HEK293 (cell line): ENCODE data around the gene FABP7.

Experiments
- GLI2 ChIP-seq: fragments of 450-650 bp; formaldehyde crosslinking; IDR thresholded peaks from 2 replicates; pipeline ENCODE4; 2017; ENCODE audit warnings: missing biosample characterization, missing genetic modification characterization, low read depth, borderline replicate concordance
- HOXC10 ChIP-seq: sonication (generic); formaldehyde crosslinking; IDR thresholded peaks from 2 replicates; pipeline ENCODE4 v1.8.1; 2023; ENCODE audit warnings: mild to moderate bottlenecking, missing genetic modification reagents
- KLF9 ChIP-seq: fragments of 450-650 bp; formaldehyde crosslinking; IDR thresholded peaks from 2 replicates; pipeline ENCODE4 v1.5.1; 2016; ENCODE audit warnings: missing biosample characterization, missing genetic modification characterization, low read depth
- MYNN ChIP-seq: fragments of 450-650 bp; formaldehyde crosslinking; IDR thresholded peaks from 2 replicates; pipeline ENCODE4 v1.5.1; 2016; ENCODE audit warnings: missing biosample characterization, missing genetic modification characterization, borderline replicate concordance
- SALL2 ChIP-seq: fragments of 450-650 bp; formaldehyde crosslinking; IDR thresholded peaks from 2 replicates; pipeline ENCODE4 v1.5.0; 2017; ENCODE audit warnings: missing biosample characterization, mild to moderate bottlenecking, missing genetic modification characterization, borderline replicate concordance
- ZBTB1 ChIP-seq: fragments of 450-650 bp; formaldehyde crosslinking; IDR thresholded peaks from 2 replicates; pipeline ENCODE4 v1.5.1; 2016; ENCODE audit warnings: missing biosample characterization, missing genetic modification characterization
- ZBTB21 ChIP-seq: fragments of 450-650 bp; formaldehyde crosslinking; IDR thresholded peaks from 2 replicates; pipeline ENCODE4 v1.5.1; 2017; ENCODE audit warnings: missing biosample characterization, missing genetic modification characterization
- ZBTB7A ChIP-seq: fragments of 450-650 bp; formaldehyde crosslinking; IDR thresholded peaks from 2 replicates; pipeline ENCODE4 v1.5.1; 2016; ENCODE audit warnings: low read depth, missing biosample characterization, missing genetic modification characterization
- ZNF223 ChIP-seq: fragments of 450-650 bp; formaldehyde crosslinking; IDR thresholded peaks from 2 replicates; pipeline ENCODE4 v1.5.1; 2016; ENCODE audit warnings: missing biosample characterization, missing genetic modification characterization
- ZNF302 ChIP-seq: fragments of 450-650 bp; formaldehyde crosslinking; IDR thresholded peaks from 2 replicates; pipeline ENCODE4 v1.5.1; 2016; ENCODE audit warnings: missing biosample characterization, missing genetic modification characterization, low read depth
- ZNF311 ChIP-seq: fragments of 450-650 bp; formaldehyde crosslinking; IDR thresholded peaks from 2 replicates; pipeline ENCODE4 v1.5.1; 2017; ENCODE audit warnings: missing biosample characterization, missing genetic modification characterization, borderline replicate concordance
- ZNF621 ChIP-seq: fragments of 450-650 bp; formaldehyde crosslinking; IDR thresholded peaks from 2 replicates; pipeline ENCODE4 v1.5.1; 2017; ENCODE audit warnings: missing biosample characterization, missing genetic modification characterization
- ZNF623 ChIP-seq: fragments of 450-650 bp; formaldehyde crosslinking; IDR thresholded peaks from 2 replicates; pipeline ENCODE4 v1.5.1; 2016; ENCODE audit warnings: missing biosample characterization, missing genetic modification characterization
- ZNF658 ChIP-seq: fragments of 450-650 bp; formaldehyde crosslinking; IDR thresholded peaks from 2 replicates; pipeline ENCODE4; 2016; ENCODE audit warnings: missing biosample characterization, missing genetic modification characterization
- ZNF76 ChIP-seq: fragments of 450-650 bp; formaldehyde crosslinking; IDR thresholded peaks from 2 replicates; pipeline ENCODE4; 2016; ENCODE audit warnings: low read depth, missing biosample characterization, missing genetic modification characterization, borderline replicate concordance
- ZNF830 ChIP-seq: fragments of 450-650 bp; IDR thresholded peaks from 2 replicates; pipeline ENCODE4 v1.5.0; 2018; ENCODE audit warnings: missing biosample characterization, missing genetic modification characterization, low read depth, mild to moderate bottlenecking, moderate library complexity
- ZXDB ChIP-seq: fragments of 450-650 bp; formaldehyde crosslinking; IDR thresholded peaks from 2 replicates; pipeline ENCODE4 v1.5.1; 2016; ENCODE audit warnings: missing biosample characterization, missing genetic modification characterization
- TF ChIP-seq, protein P1 (sequence below): fragments of 450-650 bp; formaldehyde crosslinking; IDR thresholded peaks from 2 replicates; pipeline ENCODE4 v1.5.1; 2016; ENCODE audit warnings: missing biosample characterization, missing genetic modification characterization
- TF ChIP-seq, protein P2 (sequence below): fragments of 450-650 bp; formaldehyde crosslinking; IDR thresholded peaks from 2 replicates; pipeline ENCODE4 v1.5.1; 2016; ENCODE audit warnings: missing biosample characterization, missing genetic modification characterization, borderline replicate concordance
- TF ChIP-seq, protein P3 (sequence below): IDR thresholded peaks from 2 replicates; pipeline ENCODE4 v1.6.1; 2011; ENCODE audit warnings: mild to moderate bottlenecking, low read depth, low read length, borderline replicate concordance
- TF ChIP-seq, protein P4 (sequence below): fragments of 450-650 bp; IDR thresholded peaks from 2 replicates; pipeline ENCODE4 v1.5.1; 2018; ENCODE audit warnings: missing biosample characterization, missing genetic modification characterization
- TF ChIP-seq, protein P5 (sequence below): fragments of 450-650 bp; formaldehyde crosslinking; IDR thresholded peaks from 2 replicates; pipeline ENCODE4 v1.5.0; 2017; ENCODE audit warnings: missing biosample characterization, missing genetic modification characterization, borderline replicate concordance
- TF ChIP-seq, protein P6 (sequence below): fragments of 450-650 bp; formaldehyde crosslinking; IDR thresholded peaks from 2 replicates; pipeline ENCODE4 v1.5.1; 2017; ENCODE audit warnings: missing biosample characterization, missing genetic modification characterization
- TF ChIP-seq, protein P7 (sequence below): fragments of 450-650 bp; formaldehyde crosslinking; IDR thresholded peaks from 2 replicates; pipeline ENCODE4 v1.5.1; 2017; ENCODE audit warnings: missing biosample characterization, missing genetic modification characterization

FABP7 gene

DNA sequence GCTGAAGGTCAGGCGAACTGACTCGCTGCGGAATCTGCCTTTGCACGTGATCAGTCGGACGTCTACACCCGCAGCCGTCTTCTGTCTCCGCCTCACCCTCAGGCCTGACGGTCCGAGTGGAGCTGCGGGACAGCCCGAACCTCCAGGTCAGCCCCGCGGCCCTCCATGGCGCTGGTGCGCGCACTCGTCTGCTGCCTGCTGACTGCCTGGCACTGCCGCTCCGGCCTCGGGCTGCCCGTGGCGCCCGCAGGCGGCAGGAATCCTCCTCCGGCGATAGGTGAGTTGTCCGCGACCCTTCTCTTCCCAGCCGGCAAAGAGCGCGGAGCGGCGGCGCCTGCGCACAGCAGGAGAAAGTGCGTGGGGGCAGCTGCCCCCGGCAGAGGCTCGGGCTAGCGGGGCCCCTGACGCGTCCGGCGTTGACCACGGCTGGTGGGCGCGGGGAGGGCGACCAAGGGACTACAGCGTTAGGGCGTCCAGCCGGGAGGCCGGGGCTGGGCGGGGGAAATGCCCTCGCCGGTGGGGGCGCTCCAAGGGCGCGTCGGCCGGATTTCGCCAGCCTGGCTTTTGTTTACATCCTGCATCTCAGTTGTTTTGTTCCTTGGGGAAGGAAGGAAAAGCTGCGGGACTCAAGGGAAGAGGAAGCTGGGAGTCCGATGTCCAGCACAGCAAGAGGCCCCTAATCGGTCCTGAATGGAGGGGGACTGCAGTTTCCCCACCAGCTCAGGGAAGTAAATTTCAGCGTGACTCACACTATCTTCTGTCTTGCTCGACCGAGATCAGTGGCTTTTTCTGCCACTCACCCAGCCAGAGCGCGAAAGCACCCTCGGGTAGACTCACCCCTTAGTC, 9.9 kb downstream of the FABP7 start, which contains the start of gene SMPDL3A (continued):
- TF ChIP-seq ZNF623 (tag by site-specific recombination), result no peak
- TF ChIP-seq ZNF223, result no peak
- TF ChIP-seq, protein P1, sequence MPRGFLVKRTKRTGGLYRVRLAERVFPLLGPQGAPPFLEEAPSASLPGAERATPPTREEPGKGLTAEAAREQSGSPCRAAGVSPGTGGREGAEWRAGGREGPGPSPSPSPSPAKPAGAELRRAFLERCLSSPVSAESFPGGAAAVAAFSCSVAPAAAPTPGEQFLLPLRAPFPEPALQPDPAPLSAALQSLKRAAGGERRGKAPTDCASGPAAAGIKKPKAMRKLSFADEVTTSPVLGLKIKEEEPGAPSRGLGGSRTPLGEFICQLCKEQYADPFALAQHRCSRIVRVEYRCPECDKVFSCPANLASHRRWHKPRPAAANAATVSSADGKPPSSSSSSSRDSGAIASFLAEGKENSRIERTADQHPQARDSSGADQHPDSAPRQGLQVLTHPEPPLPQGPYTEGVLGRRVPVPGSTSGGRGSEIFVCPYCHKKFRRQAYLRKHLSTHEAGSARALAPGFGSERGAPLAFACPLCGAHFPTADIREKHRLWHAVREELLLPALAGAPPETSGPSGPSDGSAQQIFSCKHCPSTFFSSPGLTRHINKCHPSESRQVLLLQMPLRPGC (tag by site-specific recombination), result peak; percentile 69; the same call in 1 of the 2 replicates
- TF ChIP-seq ZNF658, result no peak
- no peak for TF ChIP-seq ZNF621 (tag by site-specific recombination)
- TF ChIP-seq ZNF302, result no peak
- TF ChIP-seq ZBTB21 (tag by site-specific recombination), result no peak
- peak; percentile 93; the same call in 1 of the 2 replicates for TF ChIP-seq HOXC10 (CRISPR knock-in tag)
- no peak for TF ChIP-seq GLI2 (tag by site-specific recombination)
- no peak for TF ChIP-seq SALL2 (tag by site-specific recombination)
- TF ChIP-seq, protein P2, sequence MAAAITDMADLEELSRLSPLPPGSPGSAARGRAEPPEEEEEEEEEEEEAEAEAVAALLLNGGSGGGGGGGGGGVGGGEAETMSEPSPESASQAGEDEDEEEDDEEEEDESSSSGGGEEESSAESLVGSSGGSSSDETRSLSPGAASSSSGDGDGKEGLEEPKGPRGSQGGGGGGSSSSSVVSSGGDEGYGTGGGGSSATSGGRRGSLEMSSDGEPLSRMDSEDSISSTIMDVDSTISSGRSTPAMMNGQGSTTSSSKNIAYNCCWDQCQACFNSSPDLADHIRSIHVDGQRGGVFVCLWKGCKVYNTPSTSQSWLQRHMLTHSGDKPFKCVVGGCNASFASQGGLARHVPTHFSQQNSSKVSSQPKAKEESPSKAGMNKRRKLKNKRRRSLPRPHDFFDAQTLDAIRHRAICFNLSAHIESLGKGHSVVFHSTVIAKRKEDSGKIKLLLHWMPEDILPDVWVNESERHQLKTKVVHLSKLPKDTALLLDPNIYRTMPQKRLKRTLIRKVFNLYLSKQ, result no peak
- peak; percentile 69 for TF ChIP-seq ZXDB (tag by site-specific recombination)
- TF ChIP-seq, protein P3, sequence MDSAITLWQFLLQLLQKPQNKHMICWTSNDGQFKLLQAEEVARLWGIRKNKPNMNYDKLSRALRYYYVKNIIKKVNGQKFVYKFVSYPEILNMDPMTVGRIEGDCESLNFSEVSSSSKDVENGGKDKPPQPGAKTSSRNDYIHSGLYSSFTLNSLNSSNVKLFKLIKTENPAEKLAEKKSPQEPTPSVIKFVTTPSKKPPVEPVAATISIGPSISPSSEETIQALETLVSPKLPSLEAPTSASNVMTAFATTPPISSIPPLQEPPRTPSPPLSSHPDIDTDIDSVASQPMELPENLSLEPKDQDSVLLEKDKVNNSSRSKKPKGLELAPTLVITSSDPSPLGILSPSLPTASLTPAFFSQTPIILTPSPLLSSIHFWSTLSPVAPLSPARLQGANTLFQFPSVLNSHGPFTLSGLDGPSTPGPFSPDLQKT, result no peak
- TF ChIP-seq KLF9 (tag by site-specific recombination), result no peak
- TF ChIP-seq, protein P4, sequence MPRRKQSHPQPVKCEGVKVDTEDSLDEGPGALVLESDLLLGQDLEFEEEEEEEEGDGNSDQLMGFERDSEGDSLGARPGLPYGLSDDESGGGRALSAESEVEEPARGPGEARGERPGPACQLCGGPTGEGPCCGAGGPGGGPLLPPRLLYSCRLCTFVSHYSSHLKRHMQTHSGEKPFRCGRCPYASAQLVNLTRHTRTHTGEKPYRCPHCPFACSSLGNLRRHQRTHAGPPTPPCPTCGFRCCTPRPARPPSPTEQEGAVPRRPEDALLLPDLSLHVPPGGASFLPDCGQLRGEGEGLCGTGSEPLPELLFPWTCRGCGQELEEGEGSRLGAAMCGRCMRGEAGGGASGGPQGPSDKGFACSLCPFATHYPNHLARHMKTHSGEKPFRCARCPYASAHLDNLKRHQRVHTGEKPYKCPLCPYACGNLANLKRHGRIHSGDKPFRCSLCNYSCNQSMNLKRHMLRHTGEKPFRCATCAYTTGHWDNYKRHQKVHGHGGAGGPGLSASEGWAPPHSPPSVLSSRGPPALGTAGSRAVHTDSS (tag by site-specific recombination), result no peak
- TF ChIP-seq, protein P5, sequence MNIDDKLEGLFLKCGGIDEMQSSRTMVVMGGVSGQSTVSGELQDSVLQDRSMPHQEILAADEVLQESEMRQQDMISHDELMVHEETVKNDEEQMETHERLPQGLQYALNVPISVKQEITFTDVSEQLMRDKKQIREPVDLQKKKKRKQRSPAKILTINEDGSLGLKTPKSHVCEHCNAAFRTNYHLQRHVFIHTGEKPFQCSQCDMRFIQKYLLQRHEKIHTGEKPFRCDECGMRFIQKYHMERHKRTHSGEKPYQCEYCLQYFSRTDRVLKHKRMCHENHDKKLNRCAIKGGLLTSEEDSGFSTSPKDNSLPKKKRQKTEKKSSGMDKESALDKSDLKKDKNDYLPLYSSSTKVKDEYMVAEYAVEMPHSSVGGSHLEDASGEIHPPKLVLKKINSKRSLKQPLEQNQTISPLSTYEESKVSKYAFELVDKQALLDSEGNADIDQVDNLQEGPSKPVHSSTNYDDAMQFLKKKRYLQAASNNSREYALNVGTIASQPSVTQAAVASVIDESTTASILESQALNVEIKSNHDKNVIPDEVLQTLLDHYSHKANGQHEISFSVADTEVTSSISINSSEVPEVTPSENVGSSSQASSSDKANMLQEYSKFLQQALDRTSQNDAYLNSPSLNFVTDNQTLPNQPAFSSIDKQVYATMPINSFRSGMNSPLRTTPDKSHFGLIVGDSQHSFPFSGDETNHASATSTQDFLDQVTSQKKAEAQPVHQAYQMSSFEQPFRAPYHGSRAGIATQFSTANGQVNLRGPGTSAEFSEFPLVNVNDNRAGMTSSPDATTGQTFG (tag by site-specific recombination), result no peak
- TF ChIP-seq MYNN (tag by site-specific recombination), result peak; percentile 10; the same call in 1 of the 2 replicates
- no peak for TF ChIP-seq ZNF830 (tag by site-specific recombination)
- TF ChIP-seq, protein P6, sequence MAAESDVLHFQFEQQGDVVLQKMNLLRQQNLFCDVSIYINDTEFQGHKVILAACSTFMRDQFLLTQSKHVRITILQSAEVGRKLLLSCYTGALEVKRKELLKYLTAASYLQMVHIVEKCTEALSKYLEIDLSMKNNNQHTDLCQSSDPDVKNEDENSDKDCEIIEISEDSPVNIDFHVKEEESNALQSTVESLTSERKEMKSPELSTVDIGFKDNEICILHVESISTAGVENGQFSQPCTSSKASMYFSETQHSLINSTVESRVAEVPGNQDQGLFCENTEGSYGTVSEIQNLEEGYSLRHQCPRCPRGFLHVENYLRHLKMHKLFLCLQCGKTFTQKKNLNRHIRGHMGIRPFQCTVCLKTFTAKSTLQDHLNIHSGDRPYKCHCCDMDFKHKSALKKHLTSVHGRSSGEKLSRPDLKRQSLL (tag by site-specific recombination), result no peak
- TF ChIP-seq ZBTB7A, result no peak; the same call in 1 of the 2 replicates
- no peak; the same call in 1 of the 2 replicates for TF ChIP-seq ZNF76 (tag by site-specific recombination)
- TF ChIP-seq ZBTB1 (tag by site-specific recombination), result no peak
- no peak for TF ChIP-seq ZNF311
- TF ChIP-seq, protein P7, sequence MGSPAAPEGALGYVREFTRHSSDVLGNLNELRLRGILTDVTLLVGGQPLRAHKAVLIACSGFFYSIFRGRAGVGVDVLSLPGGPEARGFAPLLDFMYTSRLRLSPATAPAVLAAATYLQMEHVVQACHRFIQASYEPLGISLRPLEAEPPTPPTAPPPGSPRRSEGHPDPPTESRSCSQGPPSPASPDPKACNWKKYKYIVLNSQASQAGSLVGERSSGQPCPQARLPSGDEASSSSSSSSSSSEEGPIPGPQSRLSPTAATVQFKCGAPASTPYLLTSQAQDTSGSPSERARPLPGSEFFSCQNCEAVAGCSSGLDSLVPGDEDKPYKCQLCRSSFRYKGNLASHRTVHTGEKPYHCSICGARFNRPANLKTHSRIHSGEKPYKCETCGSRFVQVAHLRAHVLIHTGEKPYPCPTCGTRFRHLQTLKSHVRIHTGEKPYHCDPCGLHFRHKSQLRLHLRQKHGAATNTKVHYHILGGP (tag by site-specific recombination), result no peak
